Stomach (tissue), 9 donors: Measurements from ENCODE around the gene TRAK1. TPM values are rescaled to one million over a fixed set of nuclear protein-coding genes. Genes with fewer than 3 reads are reported as not detected.

Experiments used
- DNase-seq, 2 donors: peaks; one replicate each; pipeline versions ENCODE4 v3.0.0 to v3.0.0-alpha.2; 2013 to 2019
- H3K27ac ChIP-seq, 5 donors: fragments of 200-600 bp in 4 of 5; sonication (generic) in 4 of 5; one replicate each; pipeline ENCODE4 v1.5.1; 2013 to 2019; ENCODE audit warnings: mild to moderate bottlenecking in 1 of 5, moderate library complexity in 1 of 5
- H3K27me3 ChIP-seq, 3 donors: fragments of 200-600 bp; sonication (generic); one replicate each; pipeline ENCODE4 v1.5.1; 2017 to 2019; ENCODE audit warnings: mixed run types in 1 of 3
- H3K36me3 ChIP-seq, 4 donors: fragments of 200-600 bp; sonication (generic); 1 replicate in 3 of 4; 2 replicates in 1 of 4; pipeline ENCODE4 v1.5.1; 2016 to 2019
- H3K4me1 ChIP-seq, 4 donors: fragments of 200-600 bp; sonication (generic); one replicate each; pipeline ENCODE4 v1.5.1; 2016 to 2019
- H3K4me3 ChIP-seq, 4 donors: fragments of 200-600 bp; sonication (generic) in 3 of 4; one replicate each; pipeline ENCODE4 v1.5.1; 2016 to 2019; ENCODE audit warnings: mild to moderate bottlenecking in 1 of 4
- H3K9me3 ChIP-seq, 4 donors: fragments of 200-600 bp; sonication (generic); one replicate each; pipeline ENCODE4 v1.5.1; 2016 to 2019
- EP300 ChIP-seq: sonication (generic); formaldehyde crosslinking; IDR thresholded peaks from one replicate; pipeline ENCODE4 v1.6.1; 2017; ENCODE audit warnings: antibody characterized with exemption
- POLR2A ChIP-seq, 4 donors: fragments of 450-650 bp; IDR thresholded peaks; one replicate each; pipeline ENCODE4 v1.6.1; 2016; ENCODE audit warnings: antibody characterized with exemption in 4 of 4, control low read depth in 2 of 4, mild to moderate bottlenecking in 1 of 4, moderate library complexity in 1 of 4
- POLR2AphosphoS5 ChIP-seq, 3 donors: sonication (generic); formaldehyde crosslinking; IDR thresholded peaks; one replicate each; pipeline ENCODE4 v1.6.1; 2016; ENCODE audit warnings: antibody characterized with exemption in 3 of 3
- WGBS, 5 donors: extraction: QIAGEN DNeasy Blood & Tissue Kit in 3 of 5; methylation state at CpG; one replicate each; pipeline versions ENCODE4 v1.1.5 to v1.1.7; 2013 to 2018; 5-methylcytosine and 5-hydroxymethylcytosine counted together
- intact Hi-C: fragments of 100-400 bp; cut with DNase I; formaldehyde crosslinking; loops from one replicate; pipeline ENCODE4 v1.15.1; 2023; ENCODE audit warnings: low total_unique reads
- polyA plus RNA-seq, 3 donors: library from polyadenylated mRNA; stranded (reverse); fragments of 200-250 nt; gene quantifications; one replicate each; pipeline ENCODE4 v1.2.3, GENCODE V29; 2013
- total RNA-seq, 5 donors: library from RNA; depleted of rRNA; stranded (reverse); fragments of >200 nt; gene quantifications; one replicate each; pipeline versions ENCODE4 v1.1.0 to v1.2.3, GENCODE V29; 2014 to 2016
- TF ChIP-seq, protein P1 (sequence below), 7 experiments: fragments of 450-650 bp in 4 of 7; fragments of 200-600 bp in 3 of 7; sonication (generic) in 3 of 7; IDR thresholded peaks; one replicate each; pipeline ENCODE4 v1.5.1; 2016 to 2019; ENCODE audit warnings: antibody characterized with exemption in 7 of 7, control low read depth in 2 of 7, mild to moderate bottlenecking in 1 of 7
- donor health status: healthy with polysubstance abuse.
- donor health status: Bipolar disorder and iron deficiency.
- donor health status: healthy.

The TRAK1 gene
- total and polyA plus RNA-seq, 8 donors, result 17.2 to 328 (median 86.0) TPM

DNA sequence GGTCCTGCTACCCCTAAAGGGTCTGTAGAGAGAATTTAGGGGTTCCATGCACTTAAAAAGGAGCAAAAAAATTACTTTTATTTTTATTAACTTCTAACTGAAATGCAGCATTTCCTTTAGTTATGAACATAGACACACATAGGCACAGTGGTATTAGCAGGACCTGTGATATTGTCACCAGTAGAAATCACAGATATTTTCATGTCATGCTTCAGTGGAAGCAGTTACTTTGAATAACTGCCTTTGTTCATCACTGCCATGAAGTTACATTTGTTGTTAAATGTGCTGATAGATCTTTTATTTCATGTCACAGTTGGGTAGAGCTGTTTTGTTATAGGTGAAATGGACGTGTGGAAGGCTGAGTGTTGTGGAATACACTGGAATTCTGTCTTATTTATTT lies 37.4 kb downstream of the TRAK1 start:
- Histone ChIP-seq H3K4me3 (no peak overlapping the region), H3K9me3 (no peaks in the 10 kb centered on the region), H3K36me3 (peaks cover 4 to 27% (median 22%) of the 10 kb centered on the region in 4 donors), H3K4me1 (peaks cover 22 to 50% (median 27%) of the 10 kb centered on the region in 4 donors), H3K27ac (peak overlapping the region in 4 of 5 donors; percentile 49 to 85 (median 72)), H3K27me3 (no peaks in the 10 kb centered on the region)
- DNase-seq, result no peak
- no peak for TF ChIP-seq POLR2AphosphoS5 (IDR thresholded peaks at IDR 0.05)
- TF ChIP-seq EP300, result no peak
- no peak for TF ChIP-seq POLR2A (IDR thresholded peaks at IDR 0.05)
- TF ChIP-seq, protein P1, sequence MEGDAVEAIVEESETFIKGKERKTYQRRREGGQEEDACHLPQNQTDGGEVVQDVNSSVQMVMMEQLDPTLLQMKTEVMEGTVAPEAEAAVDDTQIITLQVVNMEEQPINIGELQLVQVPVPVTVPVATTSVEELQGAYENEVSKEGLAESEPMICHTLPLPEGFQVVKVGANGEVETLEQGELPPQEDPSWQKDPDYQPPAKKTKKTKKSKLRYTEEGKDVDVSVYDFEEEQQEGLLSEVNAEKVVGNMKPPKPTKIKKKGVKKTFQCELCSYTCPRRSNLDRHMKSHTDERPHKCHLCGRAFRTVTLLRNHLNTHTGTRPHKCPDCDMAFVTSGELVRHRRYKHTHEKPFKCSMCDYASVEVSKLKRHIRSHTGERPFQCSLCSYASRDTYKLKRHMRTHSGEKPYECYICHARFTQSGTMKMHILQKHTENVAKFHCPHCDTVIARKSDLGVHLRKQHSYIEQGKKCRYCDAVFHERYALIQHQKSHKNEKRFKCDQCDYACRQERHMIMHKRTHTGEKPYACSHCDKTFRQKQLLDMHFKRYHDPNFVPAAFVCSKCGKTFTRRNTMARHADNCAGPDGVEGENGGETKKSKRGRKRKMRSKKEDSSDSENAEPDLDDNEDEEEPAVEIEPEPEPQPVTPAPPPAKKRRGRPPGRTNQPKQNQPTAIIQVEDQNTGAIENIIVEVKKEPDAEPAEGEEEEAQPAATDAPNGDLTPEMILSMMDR (IDR thresholded peaks at IDR 0.05), result no peak
- 31 to 48% (median 38%) methylated on average over 1 of the region's 1 CpG for WGBS, 5 donors
- intact Hi-C loops, result no loop called here

GRCh38 chr3:42129014-42129953 lies 38.1 kb downstream of the TRAK1 start:
- TF ChIP-seq POLR2AphosphoS5 (IDR thresholded peaks at IDR 0.05), result peak in 2 of 3 donors; percentile 54 to 61
- TF ChIP-seq, protein P1 (IDR thresholded peaks at IDR 0.05), result no peak
- intact Hi-C loops, result no loop called here
- no peak overlapping the region for H3K4me3 ChIP-seq
- peaks cover 4 to 27% (median 22%) of the 10 kb centered on the region in 4 donors for H3K36me3 ChIP-seq
- H3K27ac ChIP-seq, result peak overlapping the region; percentile 49 to 85 (median 79)
- peaks cover 22 to 43% (median 27%) of the 10 kb centered on the region in 4 donors for H3K4me1 ChIP-seq
- no peaks in the 10 kb centered on the region for H3K27me3 ChIP-seq
- WGBS, 5 donors, result 39 to 49% (median 44%) methylated on average over 18 of the region's 18 CpGs
- no peaks in the 10 kb centered on the region for H3K9me3 ChIP-seq
- DNase-seq, result peak; percentile 47 to 83

DNA sequence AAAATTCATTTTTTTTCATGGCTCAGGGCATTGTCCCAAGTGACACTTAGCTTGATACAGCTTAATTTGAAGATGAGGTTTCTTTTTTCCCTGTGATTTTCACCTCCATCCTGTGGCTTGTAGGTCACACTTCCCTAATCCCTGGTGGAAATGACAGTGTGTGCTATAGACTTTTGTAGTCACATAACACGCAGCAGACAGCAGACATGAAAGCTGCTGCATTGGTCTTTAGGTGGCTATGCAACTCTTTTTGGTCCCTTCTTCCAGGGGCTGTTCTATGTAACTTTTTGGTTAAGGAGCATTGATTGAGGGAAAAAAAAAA lies 38.8 kb downstream of the TRAK1 start:
- no peak for DNase-seq
- intact Hi-C loops, result no loop called here
- Histone ChIP-seq H3K4me1 (peaks cover 22 to 43% (median 29%) of the 10 kb centered on the region in 4 donors), H3K36me3 (peaks cover 4 to 27% (median 21%) of the 10 kb centered on the region in 4 donors), H3K9me3 (no peaks in the 10 kb centered on the region), H3K27ac (peak overlapping the region; percentile 49 to 90 (median 79)), H3K27me3 (no peaks in the 10 kb centered on the region), H3K4me3 (no peak overlapping the region)
- no peak for TF ChIP-seq POLR2AphosphoS5 (IDR thresholded peaks at IDR 0.05)
- WGBS, 5 donors, result 29 to 58% (median 45%) methylated on average over 1 of the region's 1 CpG

GRCh38 chr3:42130329-42131070 lies 39.3 kb downstream of the TRAK1 start:
- peak overlapping the region; percentile 65 to 90 (median 79) for H3K27ac ChIP-seq
- 57 to 70% (median 60%) methylated on average over 8 of the region's 8 CpGs for WGBS, 5 donors
- H3K9me3 ChIP-seq, result no peaks in the 10 kb centered on the region
- H3K4me1 ChIP-seq, result peaks cover 22 to 46% (median 30%) of the 10 kb centered on the region in 4 donors
- peak; percentile 61 to 89 for DNase-seq
- intact Hi-C loops, result no loop called here
- no peak for TF ChIP-seq EP300
- no peak for TF ChIP-seq POLR2A (IDR thresholded peaks at IDR 0.05)
- TF ChIP-seq POLR2AphosphoS5 (IDR thresholded peaks at IDR 0.05), result peak in 2 of 3 donors; percentile 33 to 47
- TF ChIP-seq, protein P1 (IDR thresholded peaks at IDR 0.05), result no peak
- H3K4me3 ChIP-seq, result no peak overlapping the region
- no peaks in the 10 kb centered on the region for H3K27me3 ChIP-seq
- peaks cover 4 to 22% (median 17%) of the 10 kb centered on the region in 4 donors for H3K36me3 ChIP-seq
